Thoracic aorta (tissue), 2 donors: ENCODE measurements around the gene DNAH10. TPM values are rescaled to one million over a fixed set of nuclear protein-coding genes. Genes with fewer than 3 reads are reported as not detected.

Experiments
- ATAC-seq: fragments of 150-250 bp; one replicate; pipeline ENCODE4 v1.8.0; 2017; ENCODE audit warnings: low read depth; ENCODE audit not compliant: insufficient number of reproducible peaks, low FRiP score
- DNase-seq: peaks from one replicate; pipeline ENCODE4 v3.0.0-alpha.2; 2020; ENCODE audit warnings: low spot score
- H3K27ac ChIP-seq, 2 donors: fragments of 200-600 bp; sonication (generic); 1 replicate in 1 of 2; 2 replicates in 1 of 2; pipeline ENCODE4 v1.5.1; 2016; ENCODE audit warnings: mild to moderate bottlenecking in 2 of 2, moderate library complexity in 2 of 2
- H3K27me3 ChIP-seq: fragments of 200-600 bp; sonication (generic); replicated peaks from 2 replicates; pipeline ENCODE4 v1.6.0; 2016; ENCODE audit warnings: mild to moderate bottlenecking; ENCODE audit not compliant: insufficient read depth
- H3K36me3 ChIP-seq: fragments of 200-600 bp; sonication (generic); one replicate; pipeline ENCODE4 v1.5.1; 2016
- H3K4me1 ChIP-seq, 2 donors: fragments of 200-600 bp; sonication (generic); 1 replicate in 1 of 2; 2 replicates in 1 of 2; pipeline versions ENCODE4 v1.5.1 to v1.6.0; 2016; ENCODE audit warnings: low read depth in 2 of 2, mild to moderate bottlenecking in 1 of 2; ENCODE audit not compliant: control insufficient read depth in 1 of 2
- H3K4me3 ChIP-seq: fragments of 200-600 bp; sonication (generic); 2 replicates; pipeline ENCODE4 v1.5.1; 2016; ENCODE audit warnings: mild to moderate bottlenecking
- H3K9me3 ChIP-seq: fragments of 200-600 bp; sonication (generic); 2 replicates; pipeline ENCODE4 v1.5.1; 2016
- CTCF ChIP-seq: fragments of 200-600 bp; sonication (generic); IDR thresholded peaks from one replicate; pipeline ENCODE4 v1.5.1; 2019; ENCODE audit warnings: antibody characterized with exemption
- total RNA-seq, 2 donors: library from RNA; depleted of rRNA; stranded (reverse); fragments of >200 nt; gene quantifications; one replicate each; pipeline versions ENCODE4 v1.1.0 to v1.2.3, GENCODE V29; 2016

The DNAH10 gene
- total RNA-seq, 2 donors from 2014 or later, result under 0.01 to 0.14 TPM

- Histone ChIP-seq H3K4me1 (peaks cover 0 to 24% of the 10 kb centered on the region in 2 donors), H3K36me3 (peaks cover 42% of the 10 kb centered on the region), H3K27ac (no peak overlapping the region), H3K4me3 (no peak overlapping the region), H3K27me3 (no peaks in the 10 kb centered on the region), H3K9me3 (peaks cover 4% of the 10 kb centered on the region)
- TF ChIP-seq CTCF, result no peak
- DNase-seq, result no peak
- no peak for ATAC-seq
Measured at GRCh38 chr12:123939716-123940626, 177.9 kb downstream of the DNAH10 start.

GRCh38 chr12:123940627-123940966, 178.5 kb downstream of the DNAH10 start:
- H3K4me3 ChIP-seq, result no peak overlapping the region
- no peak for DNase-seq
- peaks cover 4% of the 10 kb centered on the region for H3K9me3 ChIP-seq
- H3K4me1 ChIP-seq, result peaks cover 0 to 24% of the 10 kb centered on the region in 2 donors
- peaks cover 46% of the 10 kb centered on the region for H3K36me3 ChIP-seq
- H3K27ac ChIP-seq, result no peak overlapping the region
- H3K27me3 ChIP-seq, result no peaks in the 10 kb centered on the region
- ATAC-seq, result no peak
- no peak for TF ChIP-seq CTCF

- Histone ChIP-seq H3K27ac (peak overlapping the region in 1 of 2 donors; percentile 65), H3K27me3 (no peaks in the 10 kb centered on the region), H3K9me3 (peaks cover 4% of the 10 kb centered on the region), H3K36me3 (peaks cover 43% of the 10 kb centered on the region), H3K4me1 (peaks cover 0 to 24% of the 10 kb centered on the region in 2 donors), H3K4me3 (no peak overlapping the region)
- DNase-seq, result no peak
- TF ChIP-seq CTCF, result no peak
- no peak for ATAC-seq
Measured at GRCh38 chr12:123941000-123941399, 178.9 kb downstream of the DNAH10 start.

- Histone ChIP-seq H3K27ac (peak overlapping the region; percentile 65 to 69), H3K4me1 (peaks cover 0 to 24% of the 10 kb centered on the region in 2 donors), H3K9me3 (peaks cover 4% of the 10 kb centered on the region), H3K36me3 (peaks cover 35% of the 10 kb centered on the region), H3K27me3 (no peaks in the 10 kb centered on the region), H3K4me3 (peak overlapping the region; percentile 7)
- no peak for DNase-seq
- ATAC-seq, result peak; percentile 75
- no peak for TF ChIP-seq CTCF
Measured at GRCh38 chr12:123941624-123942237, 179.6 kb downstream of the DNAH10 start.

GRCh38 chr12:123942238-123942653, 180.1 kb downstream of the DNAH10 start:
- ATAC-seq, result peak; percentile 71
- peaks cover 30% of the 10 kb centered on the region for H3K36me3 ChIP-seq
- DNase-seq, result no peak
- H3K4me1 ChIP-seq, result peaks cover 0 to 24% of the 10 kb centered on the region in 2 donors
- no peaks in the 10 kb centered on the region for H3K27me3 ChIP-seq
- H3K27ac ChIP-seq, result peak overlapping the region; percentile 65 to 69
- no peak for TF ChIP-seq CTCF
- H3K9me3 ChIP-seq, result peaks cover 4% of the 10 kb centered on the region
- no peak overlapping the region for H3K4me3 ChIP-seq
